CD8-positive, alpha-beta memory T cell (primary cell): ENCODE measurements around the gene OPRD1. TPM values are rescaled to one million over a fixed set of nuclear protein-coding genes. Genes with fewer than 3 reads are reported as not detected.
A peak's percentile ranks its signal among the peaks of the same experiment; 100 is the strongest.
"Not testable (repeated sequence)": the region's sequence is repeated elsewhere in the genome, so short reads cannot be mapped to it uniquely, and the experiment has no call there.

Experiments used
- CTCF ChIA-PET: fragments of 350-600 bp; sonication (Branson Sonifier 250); formaldehyde crosslinking; loops from one replicate; lab custom pipeline; 2021; ENCODE audit warnings: antibody characterized with exemption; lab: Charles Lee
- POLR2A ChIA-PET: fragments of 350-600 bp; sonication (Branson Sonifier 250); formaldehyde crosslinking; loops from one replicate; lab custom pipeline; 2021; ENCODE audit warnings: antibody characterized with exemption; lab: Charles Lee
- DNase-seq, 5 donors: peaks; one replicate each; pipeline versions ENCODE4 v3.0.0 to v3.0.0-alpha.2; 2020 to 2022; ENCODE audit warnings: mixed read lengths in 1 of 5
- H3K27ac ChIP-seq: one replicate; pipeline ENCODE4 v1.7.0; 2013; ENCODE audit warnings: low read depth, mild to moderate bottlenecking, low read length, moderate library complexity
- H3K27me3 ChIP-seq: 2 replicates; pipeline ENCODE4 v1.7.0; 2013; ENCODE audit warnings: low read length, mild to moderate bottlenecking; ENCODE audit not compliant: insufficient read depth, poor library complexity, severe bottlenecking
- H3K36me3 ChIP-seq: 2 replicates; pipeline ENCODE4 v1.7.0; 2013; ENCODE audit warnings: mild to moderate bottlenecking, low read length, moderate library complexity; ENCODE audit not compliant: insufficient read depth
- H3K4me1 ChIP-seq: 2 replicates; pipeline ENCODE4 v1.7.0; 2013; ENCODE audit warnings: mild to moderate bottlenecking, low read length, moderate library complexity; ENCODE audit not compliant: insufficient read depth
- H3K4me3 ChIP-seq: 2 replicates; pipeline ENCODE4 v1.7.0; 2013; ENCODE audit warnings: mild to moderate bottlenecking, low read length
- H3K9me3 ChIP-seq: 2 replicates; pipeline ENCODE4 v1.7.0; 2013; ENCODE audit warnings: mild to moderate bottlenecking, low read length
- H3K27ac Mint-ChIP-seq, 8 donors: one replicate each; pipeline ENCODE4 v1.8.0; 2020 to 2021; ENCODE audit warnings: mixed read lengths in 8 of 8, mild to moderate bottlenecking in 6 of 8, inconsistent platforms in 3 of 8, moderate library complexity in 3 of 8
- H3K27me3 Mint-ChIP-seq, 2 donors: one replicate each; pipeline ENCODE4 v1.8.0; 2020 to 2021; ENCODE audit warnings: mixed read lengths in 2 of 2, mild to moderate bottlenecking in 1 of 2, moderate library complexity in 1 of 2
- H3K36me3 Mint-ChIP-seq, 3 donors: one replicate each; pipeline ENCODE4 v1.8.0; 2020 to 2021; ENCODE audit warnings: mixed read lengths in 3 of 3, inconsistent platforms in 1 of 3, mild to moderate bottlenecking in 1 of 3
- H3K4me1 Mint-ChIP-seq, 3 donors: one replicate each; pipeline ENCODE4 v1.8.0; 2020 to 2021; ENCODE audit warnings: mixed read lengths in 3 of 3, inconsistent platforms in 1 of 3, mild to moderate bottlenecking in 1 of 3
- H3K4me3 Mint-ChIP-seq, 7 donors: one replicate each; pipeline ENCODE4 v1.8.0; 2020 to 2021; ENCODE audit warnings: mixed read lengths in 7 of 7, mild to moderate bottlenecking in 6 of 7, moderate library complexity in 4 of 7, inconsistent platforms in 2 of 7
- H3K9me3 Mint-ChIP-seq, 5 donors: one replicate each; pipeline ENCODE4 v1.8.0; 2020 to 2022; ENCODE audit warnings: mixed read lengths in 5 of 5, mild to moderate bottlenecking in 3 of 5, moderate library complexity in 2 of 5, inconsistent platforms in 1 of 5
- polyA plus RNA-seq: library from polyadenylated mRNA; unstranded; fragments of 300-500 nt; fragmentation: Illumina TruSeq; gene quantifications from one replicate; pipeline ENCODE4 v1.2.3, GENCODE V29; 2021
- total RNA-seq, 2 experiments: library from RNA; stranded (reverse); gene quantifications; one replicate each; pipeline ENCODE4 v1.2.3, GENCODE V29; 2021

The OPRD1 gene
- total and polyA plus RNA-seq, 3 experiments from 2014 or later = 0.02 TPM; not detected in 2

GRCh38 chr1:28854406-28854805, 42.4 kb downstream of the OPRD1 start:
- DNase-seq, H3K36me3 Mint-ChIP-seq, H3K4me1 ChIP-seq, POLR2A ChIA-PET, H3K4me3 Mint-ChIP-seq, CTCF ChIA-PET, H3K36me3 ChIP-seq, H3K9me3 ChIP-seq, H3K9me3 Mint-ChIP-seq, H3K27me3 ChIP-seq, H3K27ac ChIP-seq, H3K4me3 ChIP-seq, H3K4me1 Mint-ChIP-seq: not testable (repeated sequence)
- peaks cover 6 to 34% of the 10 kb centered on the region in 2 donors for H3K27me3 Mint-ChIP-seq
- peak overlapping the region in 1 of 8 donors; percentile 38 for H3K27ac Mint-ChIP-seq

GRCh38 chr1:28855046-28855445, 43.1 kb downstream of the OPRD1 start:
- no peaks in the 10 kb centered on the region for H3K4me1 ChIP-seq
- peak overlapping the region in 1 of 7 donors; percentile 20 for H3K4me3 Mint-ChIP-seq
- ChIA-PET CTCF (interaction anchor here (1.1 kb wide), 1 partner anchor 18 kb away, joined by 3 read pairs; no protein-coding TSS in a partner anchor), POLR2A (no interaction called here)
- H3K27ac Mint-ChIP-seq = no peak overlapping the region
- no peaks in the 10 kb centered on the region for H3K9me3 Mint-ChIP-seq
- H3K36me3 ChIP-seq = no peaks in the 10 kb centered on the region
- no peaks in the 10 kb centered on the region for H3K9me3 ChIP-seq
- no peak overlapping the region for H3K27ac ChIP-seq
- H3K4me1 Mint-ChIP-seq = peaks cover 0 to 4% (median 0%) of the 10 kb centered on the region in 3 donors
- H3K27me3 Mint-ChIP-seq = peaks cover 6 to 30% of the 10 kb centered on the region in 2 donors
- no peak for DNase-seq
- no peaks in the 10 kb centered on the region for H3K36me3 Mint-ChIP-seq
- H3K27me3 ChIP-seq = no peaks in the 10 kb centered on the region
- H3K4me3 ChIP-seq = no peak overlapping the region

GRCh38 chr1:28855469-28855951, 43.5 kb downstream of the OPRD1 start:
- ChIA-PET POLR2A (no interaction called here), CTCF (interaction anchor here (1.1 kb wide), 1 partner anchor 19 kb away, joined by 3 read pairs; no protein-coding TSS in a partner anchor)
- Histone ChIP-seq H3K9me3 (no peaks in the 10 kb centered on the region), H3K4me1 (no peaks in the 10 kb centered on the region), H3K27me3 (no peaks in the 10 kb centered on the region), H3K27ac (no peak overlapping the region), H3K36me3 (no peaks in the 10 kb centered on the region), H3K4me3 (no peak overlapping the region)
- no peaks in the 10 kb centered on the region for H3K9me3 Mint-ChIP-seq
- no peak overlapping the region for H3K27ac Mint-ChIP-seq
- peaks cover 0 to 4% (median 0%) of the 10 kb centered on the region in 3 donors for H3K4me1 Mint-ChIP-seq
- no peak for DNase-seq
- no peak overlapping the region for H3K4me3 Mint-ChIP-seq
- H3K36me3 Mint-ChIP-seq = no peaks in the 10 kb centered on the region
- peaks cover 6 to 30% of the 10 kb centered on the region in 2 donors for H3K27me3 Mint-ChIP-seq

GRCh38 chr1:28855969-28856368, 44.0 kb downstream of the OPRD1 start:
- Histone ChIP-seq H3K9me3 (no peaks in the 10 kb centered on the region), H3K36me3 (no peaks in the 10 kb centered on the region), H3K27me3 (no peaks in the 10 kb centered on the region), H3K4me3 (no peak overlapping the region), H3K4me1 (no peaks in the 10 kb centered on the region), H3K27ac (no peak overlapping the region)
- Mint-ChIP-seq H3K36me3 (no peaks in the 10 kb centered on the region), H3K9me3 (no peaks in the 10 kb centered on the region), H3K4me3 (no peak overlapping the region), H3K27me3 (peaks cover 4 to 27% of the 10 kb centered on the region in 2 donors), H3K4me1 (peaks cover 0 to 4% (median 0%) of the 10 kb centered on the region in 3 donors), H3K27ac (no peak overlapping the region)
- CTCF ChIA-PET = interaction anchor here (1.1 kb wide), 1 partner anchor 19 kb away, joined by 3 read pairs; no protein-coding TSS in a partner anchor
- POLR2A ChIA-PET = no interaction called here
- no peak for DNase-seq

- no peak for DNase-seq
- CTCF ChIA-PET = interaction anchor here (1.7 kb wide), 1 partner anchor 17 kb away, joined by 8 read pairs; no protein-coding TSS in a partner anchor
- Histone ChIP-seq H3K27ac (no peak overlapping the region), H3K4me3 (no peak overlapping the region), H3K4me1 (no peaks in the 10 kb centered on the region), H3K36me3 (no peaks in the 10 kb centered on the region), H3K9me3 (no peaks in the 10 kb centered on the region), H3K27me3 (no peaks in the 10 kb centered on the region)
- H3K4me3 Mint-ChIP-seq = no peak overlapping the region
- no peak overlapping the region for H3K27ac Mint-ChIP-seq
- no peaks in the 10 kb centered on the region for H3K9me3 Mint-ChIP-seq
- H3K27me3 Mint-ChIP-seq = peaks cover 2 to 9% of the 10 kb centered on the region in 2 donors
- POLR2A ChIA-PET = no interaction called here
- H3K4me1 Mint-ChIP-seq = no peaks in the 10 kb centered on the region
- no peaks in the 10 kb centered on the region for H3K36me3 Mint-ChIP-seq
Observed at GRCh38 chr1:28860332-28861073, 48.5 kb downstream of the OPRD1 start.

GRCh38 chr1:28862571-28863403, 50.8 kb downstream of the OPRD1 start:
- Mint-ChIP-seq H3K4me1 (no peaks in the 10 kb centered on the region), H3K36me3 (no peaks in the 10 kb centered on the region), H3K4me3 (no peak overlapping the region), H3K9me3 (no peaks in the 10 kb centered on the region), H3K27me3 (peaks cover 3 to 15% of the 10 kb centered on the region in 2 donors), H3K27ac (no peak overlapping the region)
- Histone ChIP-seq H3K4me3 (no peak overlapping the region), H3K9me3 (no peaks in the 10 kb centered on the region), H3K27me3 (no peaks in the 10 kb centered on the region), H3K27ac (no peak overlapping the region), H3K4me1 (no peaks in the 10 kb centered on the region), H3K36me3 (no peaks in the 10 kb centered on the region)
- no peak for DNase-seq
- ChIA-PET CTCF (interaction anchor here (0.9 kb wide), 1 partner anchor 14 kb away, joined by 3 read pairs; no protein-coding TSS in a partner anchor), POLR2A (no interaction called here)

- H3K27ac ChIP-seq = no peak overlapping the region
- CTCF ChIA-PET = no interaction called here
- H3K4me1 ChIP-seq = no peaks in the 10 kb centered on the region
- H3K36me3 Mint-ChIP-seq = no peaks in the 10 kb centered on the region
- no peak overlapping the region for H3K4me3 ChIP-seq
- no peak for DNase-seq
- no peaks in the 10 kb centered on the region for H3K36me3 ChIP-seq
- H3K4me1 Mint-ChIP-seq = no peaks in the 10 kb centered on the region
- H3K9me3 Mint-ChIP-seq = no peaks in the 10 kb centered on the region
- no peaks in the 10 kb centered on the region for H3K27me3 ChIP-seq
- POLR2A ChIA-PET = no interaction called here
- H3K27me3 Mint-ChIP-seq = peaks cover 7 to 22% of the 10 kb centered on the region in 2 donors
- H3K27ac Mint-ChIP-seq = peak overlapping the region in 1 of 8 donors; percentile 40
- no peaks in the 10 kb centered on the region for H3K9me3 ChIP-seq
- no peak overlapping the region for H3K4me3 Mint-ChIP-seq
Observed at GRCh38 chr1:28864695-28865094, 52.7 kb downstream of the OPRD1 start.
